ENCODE data around the gene FAM81B. TPM values are rescaled to one million over a fixed set of nuclear protein-coding genes. Genes with fewer than 3 reads are reported as not detected.

FAM81B gene
- total RNA-seq, 2 donors from 2014 or later = not detected

DNA sequence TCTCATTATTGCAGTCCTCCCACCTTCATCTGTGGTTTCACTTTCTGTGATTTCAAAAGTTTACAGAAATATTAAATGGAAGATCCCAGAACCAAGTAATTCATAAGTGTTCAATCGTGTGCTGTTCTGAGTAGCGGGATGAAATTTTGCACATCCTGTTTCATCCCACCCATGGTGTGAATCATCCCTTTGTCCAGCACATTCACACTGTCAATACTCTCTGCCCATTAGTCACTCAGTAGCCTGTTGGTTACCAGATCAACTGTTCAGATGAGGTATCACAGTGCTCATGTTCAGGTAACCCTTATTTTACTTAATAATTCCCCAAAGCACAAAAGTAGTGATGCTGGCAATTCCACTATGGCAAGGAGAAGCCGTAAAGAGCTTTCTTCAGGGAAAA is 26.8 kb downstream of the FAM81B start:
- Mint-ChIP-seq H3K4me1 (ENCODE audit: low read depth in 2 of 2) (no peaks in the 10 kb centered on the region), H3K4me3 (no peak overlapping the region), H3K27ac (no peak overlapping the region), H3K9me3 (peaks cover 4% of the 10 kb centered on the region), H3K27me3 (peaks cover 6 to 23% of the 10 kb centered on the region in 2 donors), H3K36me3 (no peaks in the 10 kb centered on the region)
- ATAC-seq (no peak), DNase-seq (ENCODE audit: low spot score) (no peak)

DNA sequence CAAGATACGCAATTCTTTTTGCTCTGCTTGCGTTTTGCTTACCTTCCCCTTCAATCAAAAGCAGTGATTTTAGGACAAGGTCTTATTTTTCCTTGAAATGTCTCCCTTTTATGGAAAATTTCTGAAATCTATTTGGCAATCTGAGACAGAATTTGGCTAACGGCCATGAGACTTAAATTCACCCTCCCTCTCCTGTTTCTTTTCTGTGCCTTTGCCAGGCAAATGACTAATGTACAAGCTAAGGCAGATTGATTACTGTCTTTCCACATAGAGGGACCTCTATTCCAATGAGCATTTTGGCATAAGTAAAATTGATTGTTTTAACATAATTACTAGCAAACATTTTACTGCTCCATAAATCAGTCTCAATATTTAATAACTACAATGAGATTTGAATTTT is 31.7 kb downstream of the FAM81B start:
- H3K4me3 Mint-ChIP-seq = no peak overlapping the region
- H3K27ac Mint-ChIP-seq = no peak overlapping the region
- H3K27me3 Mint-ChIP-seq = peaks cover 5 to 21% of the 10 kb centered on the region in 2 donors
- ATAC-seq = no peak
- no peak for DNase-seq (ENCODE audit: low spot score)
- H3K4me1 Mint-ChIP-seq (ENCODE audit: low read depth in 2 of 2) = no peaks in the 10 kb centered on the region
- no peaks in the 10 kb centered on the region for H3K36me3 Mint-ChIP-seq
- H3K9me3 Mint-ChIP-seq = peaks cover 4% of the 10 kb centered on the region

DNA sequence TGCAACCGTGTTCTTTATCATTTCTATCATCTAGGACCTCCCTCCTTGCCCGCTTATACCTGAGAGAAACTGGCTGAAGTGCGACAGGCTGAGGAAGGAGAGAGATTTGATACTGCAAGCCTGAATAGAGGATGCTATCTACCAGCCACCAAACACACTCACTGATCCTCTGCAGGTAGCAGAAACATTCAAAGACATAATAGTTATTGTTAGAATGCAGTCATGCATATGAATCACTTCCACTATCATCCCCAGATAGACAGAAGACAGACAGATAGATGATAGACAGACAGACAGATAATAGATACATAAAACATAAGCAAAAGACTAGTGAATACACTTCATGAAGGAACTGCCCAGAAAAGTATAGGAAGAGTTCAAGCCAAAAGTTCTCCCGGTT is 32.9 kb downstream of the FAM81B start:
- Mint-ChIP-seq H3K27me3 (peaks cover 5 to 21% of the 10 kb centered on the region in 2 donors), H3K9me3 (peaks cover 4% of the 10 kb centered on the region)
- DNase-seq (ENCODE audit: low spot score) = no peak

DNA sequence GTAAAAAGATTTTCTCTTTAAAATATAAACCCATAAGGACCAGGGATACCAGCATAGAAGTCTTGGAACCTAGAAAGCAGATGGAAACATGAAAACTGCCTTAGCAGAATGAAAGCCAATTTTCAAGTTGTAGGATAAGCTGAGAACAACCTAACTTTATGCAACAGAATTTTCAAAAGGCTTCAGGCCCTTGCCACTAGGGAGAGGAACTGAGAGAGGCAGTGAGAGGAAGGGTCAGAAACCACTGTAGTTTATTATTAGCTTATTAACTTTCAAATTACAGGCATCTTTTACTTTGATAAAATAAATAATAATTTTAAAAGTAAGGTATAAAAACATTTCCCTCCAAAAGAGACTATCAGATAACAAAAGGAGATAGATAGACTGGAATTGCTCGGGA is 33.4 kb downstream of the FAM81B start:
- Mint-ChIP-seq H3K4me1 (ENCODE audit: low read depth in 2 of 2) (no peaks in the 10 kb centered on the region), H3K36me3 (no peaks in the 10 kb centered on the region), H3K27ac (no peak overlapping the region), H3K9me3 (peaks cover 4% of the 10 kb centered on the region), H3K27me3 (peaks cover 9 to 25% of the 10 kb centered on the region in 2 donors), H3K4me3 (no peak overlapping the region)
- ATAC-seq (no peak), DNase-seq (ENCODE audit: low spot score) (no peak)

More for the DNA sequence above, 32.9 kb downstream of the FAM81B start:
- Mint-ChIP-seq H3K36me3 (no peaks in the 10 kb centered on the region), H3K4me3 (no peak overlapping the region), H3K27ac (no peak overlapping the region), H3K4me1 (ENCODE audit: low read depth in 2 of 2) (no peaks in the 10 kb centered on the region)
- no peak for ATAC-seq

- Mint-ChIP-seq H3K4me3 (no peak overlapping the region), H3K36me3 (no peaks in the 10 kb centered on the region), H3K27me3 (peaks cover 9 to 18% of the 10 kb centered on the region in 2 donors), H3K4me1 (ENCODE audit: low read depth in 2 of 2) (no peaks in the 10 kb centered on the region), H3K27ac (no peak overlapping the region), H3K9me3 (peaks cover 3% of the 10 kb centered on the region)
- DNase-seq (ENCODE audit: low spot score) (no peak), ATAC-seq (no peak)
Observed at GRCh38 chr5:95426227-95426626, 35.1 kb downstream of the FAM81B start.

GRCh38 chr5:95432779-95433178 is 41.6 kb downstream of the FAM81B start:
- DNase-seq (ENCODE audit: low spot score) = no peak
- Mint-ChIP-seq H3K27ac (no peak overlapping the region), H3K4me1 (ENCODE audit: low read depth in 2 of 2) (no peaks in the 10 kb centered on the region), H3K36me3 (peaks cover 6% of the 10 kb centered on the region), H3K9me3 (peaks cover 5% of the 10 kb centered on the region), H3K4me3 (no peak overlapping the region), H3K27me3 (peaks cover 20 to 39% of the 10 kb centered on the region in 2 donors)
- no peak for ATAC-seq

DNA sequence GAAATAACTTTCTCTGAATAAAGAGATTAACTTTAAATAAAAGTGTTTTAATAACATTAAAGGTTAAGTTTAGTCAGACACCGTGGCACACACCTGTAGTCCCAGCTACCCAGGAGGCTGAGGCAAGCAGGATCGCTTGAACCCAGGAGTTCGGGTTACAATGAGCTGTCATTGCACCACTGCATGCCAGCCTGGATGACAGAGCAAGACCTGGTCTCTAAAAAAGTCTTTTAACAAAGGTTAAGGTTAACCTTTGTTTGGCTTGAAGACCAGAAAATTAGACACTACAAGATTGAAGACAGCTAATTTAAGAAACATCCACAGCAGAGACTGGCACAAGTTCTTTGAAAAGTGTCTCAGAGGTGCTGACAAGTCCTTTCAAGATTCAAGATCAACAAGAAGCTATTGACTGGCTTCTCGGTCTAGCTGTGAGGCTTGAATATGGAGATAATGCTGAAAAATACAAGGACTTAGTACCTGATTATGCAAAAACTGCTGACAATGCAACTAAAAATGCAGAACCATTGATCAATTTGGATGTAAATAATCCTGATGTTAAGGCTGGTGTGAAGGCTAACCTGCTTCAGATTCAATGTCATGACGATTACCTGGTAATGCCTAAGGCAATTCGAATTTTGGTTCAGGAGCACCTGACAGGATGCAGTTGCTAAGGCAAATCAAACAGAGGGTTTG is 48.8 kb downstream of the FAM81B start:
- Mint-ChIP-seq H3K27ac (no peak overlapping the region), H3K4me1 (ENCODE audit: low read depth in 2 of 2) (no peaks in the 10 kb centered on the region), H3K27me3 (peaks cover 20 to 46% of the 10 kb centered on the region in 2 donors), H3K36me3 (no peaks in the 10 kb centered on the region), H3K9me3 (no peaks in the 10 kb centered on the region), H3K4me3 (no peak overlapping the region)
- DNase-seq (ENCODE audit: low spot score) (no peak), ATAC-seq (no peak)

GRCh38 chr5:95440825-95441224 is 49.7 kb downstream of the FAM81B start:
- H3K27ac Mint-ChIP-seq = no peak overlapping the region
- peaks cover 25 to 51% of the 10 kb centered on the region in 2 donors for H3K27me3 Mint-ChIP-seq
- H3K4me3 Mint-ChIP-seq = no peak overlapping the region
- no peaks in the 10 kb centered on the region for H3K36me3 Mint-ChIP-seq
- H3K4me1 Mint-ChIP-seq (ENCODE audit: low read depth in 2 of 2) = no peaks in the 10 kb centered on the region
- H3K9me3 Mint-ChIP-seq = no peaks in the 10 kb centered on the region
- DNase-seq (ENCODE audit: low spot score) (no peak), ATAC-seq (no peak)

DNA sequence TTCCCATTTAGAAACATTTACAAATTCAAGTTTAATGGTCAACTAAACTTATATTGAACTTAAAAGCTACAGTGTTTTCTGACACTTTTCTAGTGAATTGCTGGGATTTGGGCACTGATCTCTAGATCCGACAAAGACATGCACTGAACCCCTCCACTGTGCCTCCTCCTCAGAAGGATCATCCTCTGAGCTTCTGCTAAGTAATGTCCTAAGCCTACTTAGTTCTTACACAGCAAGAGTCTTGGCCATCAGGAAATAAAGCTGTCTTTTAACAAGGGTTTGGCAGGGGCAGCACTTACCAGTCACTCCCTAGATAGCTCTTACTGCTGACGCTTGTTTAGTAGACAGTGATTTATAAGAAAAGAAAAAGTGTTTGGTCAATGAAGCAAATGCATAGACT is 50.5 kb downstream of the FAM81B start:
- H3K27ac Mint-ChIP-seq = no peak overlapping the region

GRCh38 chr5:95445442-95445841 is 54.3 kb downstream of the FAM81B start:
- H3K9me3 Mint-ChIP-seq = no peaks in the 10 kb centered on the region
- H3K4me1 Mint-ChIP-seq (ENCODE audit: low read depth in 2 of 2) = no peaks in the 10 kb centered on the region
- peaks cover 16 to 30% of the 10 kb centered on the region in 2 donors for H3K27me3 Mint-ChIP-seq
- DNase-seq (ENCODE audit: low spot score) (no peak), ATAC-seq (no peak)
- H3K36me3 Mint-ChIP-seq = no peaks in the 10 kb centered on the region
- H3K27ac Mint-ChIP-seq = no peak overlapping the region
- H3K4me3 Mint-ChIP-seq = no peak overlapping the region

More for the DNA sequence above, 50.5 kb downstream of the FAM81B start:
- Mint-ChIP-seq H3K4me1 (ENCODE audit: low read depth in 2 of 2) (no peaks in the 10 kb centered on the region), H3K9me3 (no peaks in the 10 kb centered on the region), H3K36me3 (no peaks in the 10 kb centered on the region), H3K27me3 (peaks cover 22 to 47% of the 10 kb centered on the region in 2 donors), H3K4me3 (no peak overlapping the region)
- ATAC-seq (no peak), DNase-seq (ENCODE audit: low spot score) (no peak)

- H3K4me1 Mint-ChIP-seq (ENCODE audit: low read depth in 2 of 2) = no peaks in the 10 kb centered on the region
- peaks cover 11 to 26% of the 10 kb centered on the region in 2 donors for H3K27me3 Mint-ChIP-seq
- no peak overlapping the region for H3K27ac Mint-ChIP-seq
- ATAC-seq (no peak), DNase-seq (ENCODE audit: low spot score) (no peak)
- no peak overlapping the region for H3K4me3 Mint-ChIP-seq
- H3K9me3 Mint-ChIP-seq = no peaks in the 10 kb centered on the region
- no peaks in the 10 kb centered on the region for H3K36me3 Mint-ChIP-seq
Observed at GRCh38 chr5:95445995-95446394, 54.8 kb downstream of the FAM81B start.

GRCh38 chr5:95446560-95447221 is 55.5 kb downstream of the FAM81B start:
- ATAC-seq = no peak
- H3K27ac Mint-ChIP-seq = no peak overlapping the region
- peaks cover 11 to 26% of the 10 kb centered on the region in 2 donors for H3K27me3 Mint-ChIP-seq
- H3K9me3 Mint-ChIP-seq = no peaks in the 10 kb centered on the region
- H3K36me3 Mint-ChIP-seq = no peaks in the 10 kb centered on the region
- H3K4me1 Mint-ChIP-seq (ENCODE audit: low read depth in 2 of 2) = no peaks in the 10 kb centered on the region
- DNase-seq (ENCODE audit: low spot score) = no peak
- no peak overlapping the region for H3K4me3 Mint-ChIP-seq

- Mint-ChIP-seq H3K4me3 (no peak overlapping the region), H3K4me1 (ENCODE audit: low read depth in 2 of 2) (no peaks in the 10 kb centered on the region), H3K36me3 (no peaks in the 10 kb centered on the region), H3K27me3 (peaks cover 11 to 25% of the 10 kb centered on the region in 2 donors), H3K27ac (no peak overlapping the region), H3K9me3 (no peaks in the 10 kb centered on the region)
- no peak for ATAC-seq
- no peak for DNase-seq (ENCODE audit: low spot score)
Observed at GRCh38 chr5:95447961-95448360, 56.8 kb downstream of the FAM81B start.

DNA sequence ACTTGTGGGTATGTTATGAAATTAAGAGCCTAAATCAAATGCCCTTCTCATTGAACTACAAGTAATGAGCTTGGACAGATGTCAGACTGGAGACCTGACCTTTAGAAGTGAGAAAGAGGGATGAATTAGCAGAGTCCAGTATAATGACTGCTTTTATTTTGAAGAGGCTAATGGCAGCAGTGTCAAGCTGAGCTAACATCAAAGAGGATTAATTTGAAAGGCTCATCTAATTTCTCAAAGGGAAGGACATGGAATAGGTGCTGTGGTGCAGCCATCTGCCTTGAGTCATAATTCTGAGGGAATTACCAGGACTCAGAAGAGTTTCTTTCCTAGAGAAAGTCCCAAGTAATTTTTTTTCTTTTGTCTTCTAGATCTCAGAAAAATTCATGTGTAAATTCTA is 57.6 kb downstream of the FAM81B start:
- H3K27me3 Mint-ChIP-seq = peaks cover 11 to 19% of the 10 kb centered on the region in 2 donors
- no peak for ATAC-seq
- H3K27ac Mint-ChIP-seq = no peak overlapping the region
- H3K4me1 Mint-ChIP-seq (ENCODE audit: low read depth in 2 of 2) = no peaks in the 10 kb centered on the region
- no peak overlapping the region for H3K4me3 Mint-ChIP-seq
- H3K36me3 Mint-ChIP-seq = no peaks in the 10 kb centered on the region
- H3K9me3 Mint-ChIP-seq = no peaks in the 10 kb centered on the region
- no peak for DNase-seq (ENCODE audit: low spot score)

All from natural killer cell treated with Interleukin-12 subunit alpha and Interleukin-12 subunit beta and Interleukin-15 and Interleukin-18, amount 100 ng/mL, for 72 hours (primary cell).